ENCODE results near the gene LGALS9.

Gene LGALS9

DNA sequence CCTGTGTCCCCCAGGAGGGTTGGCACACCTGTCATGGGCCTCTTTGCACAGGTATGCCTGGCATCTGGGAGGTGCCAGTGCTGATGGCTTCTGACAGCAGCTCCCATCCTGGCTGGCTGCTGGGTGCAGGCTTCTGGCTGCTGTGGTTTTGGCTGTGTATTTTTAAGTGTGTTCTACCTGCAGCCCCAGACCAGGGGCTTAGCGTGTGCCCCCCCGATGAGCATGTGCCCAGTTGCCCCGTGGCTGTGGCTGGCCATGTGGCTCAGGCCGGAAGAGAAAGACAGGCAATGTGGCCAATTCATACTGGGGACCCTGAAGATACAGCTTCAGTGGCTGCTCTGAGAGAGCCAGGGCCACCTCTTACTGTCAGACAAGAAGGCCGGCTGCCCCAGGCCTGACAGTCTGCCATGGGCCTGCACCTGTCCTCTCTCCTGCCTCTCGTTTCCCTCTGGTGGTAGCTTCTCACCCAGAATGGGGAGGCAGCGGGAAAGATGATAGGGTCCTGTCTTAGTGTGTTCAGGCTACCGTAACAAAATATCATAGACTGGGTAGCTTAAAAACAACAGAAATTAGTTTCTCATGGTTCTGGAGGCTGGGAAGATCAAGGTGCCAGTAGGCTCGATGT, 37.6 kb upstream of the LGALS9 start:
- no CpG with 5 or more reads among the region's 9 CpGs for WGBS, 2 donors (ENCODE audit: extremely low coverage in 2 of 2, insufficient read length in 2 of 2, insufficient replicate concordance in 1 of 2)
- Histone ChIP-seq H3K79me1 (ENCODE audit: low read depth, low read length) (no peaks in the 10 kb centered on the region), H2AFZ (ENCODE audit: low read length) (no peak overlapping the region), H3K14ac (ENCODE audit: low read length) (no peak overlapping the region), H2BK120ac (ENCODE audit: low read depth, low read length) (no peak overlapping the region), H2AK5ac (ENCODE audit: low read depth, low read length) (no peak overlapping the region), H3K36me3 (replicated peaks in 1 of 2; ENCODE audit: control insufficient read depth in 2 of 2, insufficient read depth in 2 of 2, low read length in 2 of 2) (peaks cover 0 to 2% of the 10 kb centered on the region in 2 donors), H2BK12ac (ENCODE audit: low read length) (no peak overlapping the region), H3K9me3 (replicated peaks in 1 of 2; ENCODE audit: control insufficient read depth in 2 of 2, insufficient read depth in 1 of 2, low read depth in 1 of 2, low read length in 2 of 2) (no peaks in the 10 kb centered on the region), H4K8ac (ENCODE audit: low read depth, low read length) (no peak overlapping the region), H3K9ac (ENCODE audit: low read depth, low read length, poor library complexity) (no peak overlapping the region), H2BK15ac (ENCODE audit: low read length) (no peak overlapping the region), H3K4me3 (ENCODE audit: low read length in 2 of 2) (no peak overlapping the region), H3K27me3 (ENCODE audit: control insufficient read depth in 3 of 3, insufficient read depth in 3 of 3, low read depth in 1 of 3, low read length in 3 of 3) (no peaks in the 10 kb centered on the region), H3K4ac (ENCODE audit: low read length) (no peak overlapping the region), H4K91ac (ENCODE audit: low read depth, low read length, poor library complexity) (no peak overlapping the region), H2BK5ac (ENCODE audit: low read length) (no peak overlapping the region), H3K4me2 (ENCODE audit: insufficient read depth, low read length, poor library complexity, severe bottlenecking) (no peak overlapping the region), H3K23ac (ENCODE audit: low read depth, low read length, poor library complexity) (no peak overlapping the region), H3K4me1 (ENCODE audit: control insufficient read depth in 2 of 2, insufficient read depth in 1 of 2, low read depth in 1 of 2, low read length in 2 of 2) (no peaks in the 10 kb centered on the region), H3K18ac (ENCODE audit: low read length) (no peak overlapping the region), H3K27ac (replicated peaks; ENCODE audit: low read length) (no peak overlapping the region)
- DNase-seq (ENCODE audit: low spot score), result no peak

DNA sequence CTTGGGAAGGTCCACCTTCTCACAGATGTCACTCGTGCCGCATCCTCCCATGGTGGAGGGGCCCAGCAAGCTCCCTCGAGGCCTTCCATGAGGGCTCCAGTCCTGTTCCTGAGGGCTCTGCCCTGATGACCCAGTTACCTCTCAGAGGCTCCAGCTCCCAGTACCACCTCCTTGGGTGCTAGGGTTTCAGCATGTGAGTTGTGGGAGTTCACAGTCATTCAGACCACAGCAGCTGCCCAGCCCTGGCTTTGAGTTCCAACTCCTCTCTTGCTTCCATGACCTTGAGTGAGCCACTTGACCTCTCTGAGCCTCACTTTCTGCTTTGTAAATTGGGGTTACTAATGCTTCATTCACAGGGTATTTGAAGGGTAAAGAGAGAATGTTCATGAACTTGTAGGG, 37.1 kb upstream of the LGALS9 start:
- no peaks in the 10 kb centered on the region for H3K4me1 ChIP-seq (ENCODE audit: control insufficient read depth in 2 of 2, insufficient read depth in 1 of 2, low read depth in 1 of 2, low read length in 2 of 2)
- no peak overlapping the region for H4K91ac ChIP-seq (ENCODE audit: low read depth, low read length, poor library complexity)
- H2AK5ac ChIP-seq (ENCODE audit: low read depth, low read length), result no peak overlapping the region
- DNase-seq (ENCODE audit: low spot score), result no peak
- H3K27ac ChIP-seq (replicated peaks; ENCODE audit: low read length), result no peak overlapping the region
- no peak overlapping the region for H3K18ac ChIP-seq (ENCODE audit: low read length)
- H3K4me2 ChIP-seq (ENCODE audit: insufficient read depth, low read length, poor library complexity, severe bottlenecking), result no peak overlapping the region
- H4K8ac ChIP-seq (ENCODE audit: low read depth, low read length), result no peak overlapping the region
- no peak overlapping the region for H2AFZ ChIP-seq (ENCODE audit: low read length)
- H3K9me3 ChIP-seq (replicated peaks in 1 of 2; ENCODE audit: control insufficient read depth in 2 of 2, insufficient read depth in 1 of 2, low read depth in 1 of 2, low read length in 2 of 2), result no peaks in the 10 kb centered on the region
- no peak overlapping the region for H3K9ac ChIP-seq (ENCODE audit: low read depth, low read length, poor library complexity)
- H3K4me3 ChIP-seq (ENCODE audit: low read length in 2 of 2), result no peak overlapping the region
- no peak overlapping the region for H2BK12ac ChIP-seq (ENCODE audit: low read length)
- peaks cover 0 to 2% of the 10 kb centered on the region in 2 donors for H3K36me3 ChIP-seq (replicated peaks in 1 of 2; ENCODE audit: control insufficient read depth in 2 of 2, insufficient read depth in 2 of 2, low read length in 2 of 2)
- H3K4ac ChIP-seq (ENCODE audit: low read length), result no peak overlapping the region
- no peaks in the 10 kb centered on the region for H3K79me1 ChIP-seq (ENCODE audit: low read depth, low read length)
- H3K14ac ChIP-seq (ENCODE audit: low read length), result no peak overlapping the region
- H3K23ac ChIP-seq (ENCODE audit: low read depth, low read length, poor library complexity), result no peak overlapping the region
- WGBS, 2 donors (ENCODE audit: extremely low coverage in 2 of 2, insufficient read length in 2 of 2, insufficient replicate concordance in 1 of 2), result no CpG with 5 or more reads among the region's 3 CpGs
- no peak overlapping the region for H2BK5ac ChIP-seq (ENCODE audit: low read length)
- no peaks in the 10 kb centered on the region for H3K27me3 ChIP-seq (ENCODE audit: control insufficient read depth in 3 of 3, insufficient read depth in 3 of 3, low read depth in 1 of 3, low read length in 3 of 3)
- no peak overlapping the region for H2BK120ac ChIP-seq (ENCODE audit: low read depth, low read length)
- H2BK15ac ChIP-seq (ENCODE audit: low read length), result no peak overlapping the region

DNA sequence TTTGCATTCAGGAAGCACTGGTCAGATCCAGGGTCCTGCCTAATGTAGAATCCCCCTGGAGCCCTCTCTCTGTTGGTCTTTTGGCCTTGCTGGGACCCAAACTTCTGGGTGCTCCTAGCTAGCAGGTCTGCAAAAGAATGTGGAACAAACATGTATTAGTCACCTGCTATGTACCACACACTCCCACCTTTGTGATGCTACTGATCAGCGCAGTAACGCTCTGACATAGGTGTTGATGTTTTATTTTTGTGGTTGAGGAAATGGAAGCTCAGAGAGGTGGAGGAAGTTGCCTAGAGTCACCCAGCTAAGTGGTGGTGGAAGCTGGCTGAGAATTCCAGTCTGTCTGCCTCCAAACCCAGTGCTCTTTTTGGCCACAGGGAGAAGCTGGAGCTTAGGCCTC, 35.8 kb upstream of the LGALS9 start:
- Histone ChIP-seq H3K4me1 (ENCODE audit: control insufficient read depth in 2 of 2, insufficient read depth in 1 of 2, low read depth in 1 of 2, low read length in 2 of 2) (no peaks in the 10 kb centered on the region), H3K9ac (ENCODE audit: low read depth, low read length, poor library complexity) (no peak overlapping the region), H3K23ac (ENCODE audit: low read depth, low read length, poor library complexity) (no peak overlapping the region), H2BK12ac (ENCODE audit: low read length) (no peak overlapping the region), H4K91ac (ENCODE audit: low read depth, low read length, poor library complexity) (no peak overlapping the region), H3K36me3 (replicated peaks in 1 of 2; ENCODE audit: control insufficient read depth in 2 of 2, insufficient read depth in 2 of 2, low read length in 2 of 2) (peaks cover 0 to 2% of the 10 kb centered on the region in 2 donors), H3K79me1 (ENCODE audit: low read depth, low read length) (no peaks in the 10 kb centered on the region), H3K4me3 (ENCODE audit: low read length in 2 of 2) (no peak overlapping the region), H3K18ac (ENCODE audit: low read length) (no peak overlapping the region), H2BK15ac (ENCODE audit: low read length) (no peak overlapping the region), H3K14ac (ENCODE audit: low read length) (no peak overlapping the region), H2AFZ (ENCODE audit: low read length) (no peak overlapping the region), H3K4ac (ENCODE audit: low read length) (no peak overlapping the region), H3K9me3 (replicated peaks in 1 of 2; ENCODE audit: control insufficient read depth in 2 of 2, insufficient read depth in 1 of 2, low read depth in 1 of 2, low read length in 2 of 2) (no peaks in the 10 kb centered on the region), H3K27me3 (ENCODE audit: control insufficient read depth in 3 of 3, insufficient read depth in 3 of 3, low read depth in 1 of 3, low read length in 3 of 3) (no peaks in the 10 kb centered on the region), H3K27ac (replicated peaks; ENCODE audit: low read length) (no peak overlapping the region), H4K8ac (ENCODE audit: low read depth, low read length) (no peak overlapping the region), H2AK5ac (ENCODE audit: low read depth, low read length) (no peak overlapping the region), H2BK120ac (ENCODE audit: low read depth, low read length) (no peak overlapping the region), H3K4me2 (ENCODE audit: insufficient read depth, low read length, poor library complexity, severe bottlenecking) (no peak overlapping the region), H2BK5ac (ENCODE audit: low read length) (no peak overlapping the region)
- WGBS, 2 donors (ENCODE audit: extremely low coverage in 2 of 2, insufficient read length in 2 of 2, insufficient replicate concordance in 1 of 2), result no CpG with 5 or more reads among the region's 2 CpGs
- DNase-seq (ENCODE audit: low spot score), result no peak

DNA sequence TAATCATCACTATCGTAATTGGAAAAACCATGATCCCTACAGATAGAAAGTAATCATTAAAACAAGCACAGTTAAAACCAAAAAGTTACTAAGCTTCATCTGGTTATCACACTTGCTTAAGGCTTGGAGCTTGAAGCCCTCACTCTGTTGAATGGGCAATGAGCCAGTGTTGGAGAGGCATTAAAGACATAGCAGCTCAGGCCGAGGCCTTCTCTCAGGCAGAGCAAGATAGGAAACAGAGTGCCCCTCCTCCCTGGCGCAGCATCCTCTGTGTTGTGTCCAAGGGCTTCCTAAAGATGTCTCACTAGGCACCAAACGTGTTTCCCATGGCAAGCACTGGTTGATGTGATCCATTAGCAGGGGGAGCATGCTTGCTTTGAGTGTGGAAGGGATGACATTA, 34.9 kb upstream of the LGALS9 start:
- Histone ChIP-seq H2AFZ (ENCODE audit: low read length) (no peak overlapping the region), H2AK5ac (ENCODE audit: low read depth, low read length) (no peak overlapping the region), H4K8ac (ENCODE audit: low read depth, low read length) (no peak overlapping the region), H4K91ac (ENCODE audit: low read depth, low read length, poor library complexity) (no peak overlapping the region), H3K36me3 (replicated peaks in 1 of 2; ENCODE audit: control insufficient read depth in 2 of 2, insufficient read depth in 2 of 2, low read length in 2 of 2) (peaks cover 0 to 5% of the 10 kb centered on the region in 2 donors), H3K4ac (ENCODE audit: low read length) (no peak overlapping the region), H2BK12ac (ENCODE audit: low read length) (no peak overlapping the region), H3K18ac (ENCODE audit: low read length) (no peak overlapping the region), H3K4me2 (ENCODE audit: insufficient read depth, low read length, poor library complexity, severe bottlenecking) (no peak overlapping the region), H3K79me1 (ENCODE audit: low read depth, low read length) (no peaks in the 10 kb centered on the region), H3K14ac (ENCODE audit: low read length) (no peak overlapping the region), H2BK120ac (ENCODE audit: low read depth, low read length) (no peak overlapping the region), H3K9ac (ENCODE audit: low read depth, low read length, poor library complexity) (no peak overlapping the region), H3K23ac (ENCODE audit: low read depth, low read length, poor library complexity) (no peak overlapping the region), H3K4me1 (ENCODE audit: control insufficient read depth in 2 of 2, insufficient read depth in 1 of 2, low read depth in 1 of 2, low read length in 2 of 2) (no peaks in the 10 kb centered on the region), H3K9me3 (replicated peaks in 1 of 2; ENCODE audit: control insufficient read depth in 2 of 2, insufficient read depth in 1 of 2, low read depth in 1 of 2, low read length in 2 of 2) (no peaks in the 10 kb centered on the region), H3K4me3 (ENCODE audit: low read length in 2 of 2) (no peak overlapping the region), H2BK5ac (ENCODE audit: low read length) (no peak overlapping the region), H3K27me3 (ENCODE audit: control insufficient read depth in 3 of 3, insufficient read depth in 3 of 3, low read depth in 1 of 3, low read length in 3 of 3) (no peaks in the 10 kb centered on the region), H2BK15ac (ENCODE audit: low read length) (no peak overlapping the region), H3K27ac (replicated peaks; ENCODE audit: low read length) (no peak overlapping the region)
- DNase-seq (ENCODE audit: low spot score), result no peak
- no CpG with 5 or more reads among the region's 4 CpGs for WGBS, 2 donors (ENCODE audit: extremely low coverage in 2 of 2, insufficient read length in 2 of 2, insufficient replicate concordance in 1 of 2)
